SK-N-SH (cell line): ENCODE data around the gene KCNT1. TPM values are rescaled to one million over a fixed set of nuclear protein-coding genes. Genes with fewer than 3 reads are reported as not detected.

Experiments used
- CTCF ChIA-PET: fragments of 300-600, 350-600 bp; formaldehyde crosslinking; extraction: SDS; loops from one replicate; lab custom pipeline; 2021; lab: Yijun Ruan, JAX
- POLR2A ChIA-PET: fragments of 350-600 bp; sonication (Branson Sonifier 250); formaldehyde crosslinking; extraction: SDS; loops from one replicate; lab custom pipeline; 2020; ENCODE audit warnings: antibody characterized with exemption, inconsistent platforms; lab: Yijun Ruan, JAX
- DNase-seq: peaks from one replicate; pipeline ENCODE4 v3.0.0; 2012
- H2AFZ ChIP-seq: fragments of 200-600 bp; sonication (generic); 2 replicates; pipeline ENCODE4 v1.8.1; 2016; ENCODE audit warnings: antibody characterized with exemption, mild to moderate bottlenecking, low read depth
- H3F3A ChIP-seq: fragments of 200-600 bp; sonication (generic); replicated peaks from 2 replicates; pipeline ENCODE3; 2016; ENCODE audit warnings: antibody characterized with exemption, mild to moderate bottlenecking; ENCODE audit not compliant: insufficient read depth
- H3K27ac ChIP-seq, 2 experiments: fragments of 200-500 bp in 1 of 2; fragments of 200-600 bp in 1 of 2; sonication (Bioruptor generic) in 1 of 2; sonication (generic), shearing (Covaris generic) in 1 of 2; 2 replicates each; pipeline versions ENCODE4 v1.5.1 to v1.6.1; 2014 to 2016; ENCODE audit warnings: low read depth in 2 of 2, inconsistent platforms in 1 of 2, low read length in 1 of 2, mild to moderate bottlenecking in 1 of 2, mixed read lengths in 1 of 2
- H3K27me3 ChIP-seq: fragments of 200-600 bp; sonication (generic), shearing (Covaris generic); 2 replicates; pipeline ENCODE4 v1.6.1; 2016; ENCODE audit warnings: mixed run types; ENCODE audit not compliant: insufficient read depth
- H3K36me3 ChIP-seq, 2 experiments: fragments of 200-500 bp in 1 of 2; fragments of 200-600 bp in 1 of 2; sonication (Bioruptor generic) in 1 of 2; sonication (generic) in 1 of 2; replicated peaks in 1 of 2; 2 replicates each; pipeline versions ENCODE3 to v1.5.1; 2014 to 2016; ENCODE audit warnings: low read length in 1 of 2, mild to moderate bottlenecking in 1 of 2; ENCODE audit not compliant: insufficient read depth in 2 of 2, control insufficient read depth in 1 of 2
- H3K4me1 ChIP-seq, 2 experiments: fragments of 200-500 bp in 1 of 2; fragments of 200-600 bp in 1 of 2; sonication (Bioruptor generic) in 1 of 2; sonication (generic), shearing (Covaris generic) in 1 of 2; 2 replicates each; pipeline versions ENCODE4 v1.5.1 to v1.6.1; 2014 to 2016; ENCODE audit warnings: low read depth in 1 of 2, low read length in 1 of 2, mixed run types in 1 of 2; ENCODE audit not compliant: insufficient read depth in 2 of 2, control insufficient read depth in 1 of 2
- H3K4me2 ChIP-seq: fragments of 200-600 bp; sonication (generic), shearing (Covaris generic); 2 replicates; pipeline ENCODE4 v1.6.1; 2017; ENCODE audit warnings: mixed run types
- H3K4me3 ChIP-seq, 2 experiments: fragments of 200-500 bp in 1 of 2; fragments of 200-600 bp in 1 of 2; sonication (Bioruptor generic) in 1 of 2; sonication (generic), shearing (Covaris generic) in 1 of 2; 2 replicates each; pipeline versions ENCODE4 v1.5.1 to v1.8.1; 2014 to 2016; ENCODE audit warnings: low read depth in 2 of 2, inconsistent platforms in 1 of 2, low read length in 1 of 2, mild to moderate bottlenecking in 1 of 2, mixed read lengths in 1 of 2, moderate library complexity in 1 of 2
- H3K79me2 ChIP-seq: fragments of 200-600 bp; sonication (generic); 2 replicates; pipeline ENCODE4 v1.8.1; 2017; ENCODE audit warnings: mild to moderate bottlenecking; ENCODE audit not compliant: insufficient read depth
- H3K9ac ChIP-seq: fragments of 200-600 bp; sonication (generic); 2 replicates; pipeline ENCODE4 v1.6.1; 2017; ENCODE audit warnings: mixed run types
- H3K9me2 ChIP-seq: fragments of 200-600 bp; sonication (generic); 2 replicates; pipeline ENCODE4 v1.6.1; 2017; ENCODE audit warnings: mixed run types
- H3K9me3 ChIP-seq: fragments of 200-600 bp; sonication (generic); 2 replicates; pipeline ENCODE4 v1.6.1; 2017; ENCODE audit warnings: mixed run types, mild to moderate bottlenecking, moderate library complexity
- H4K20me1 ChIP-seq: fragments of 200-600 bp; sonication (generic); 2 replicates; pipeline ENCODE4 v1.6.1; 2017; ENCODE audit warnings: mild to moderate bottlenecking, mixed run types; ENCODE audit not compliant: insufficient read depth
- CHD2 ChIP-seq: fragments of 150-350 bp; IDR thresholded peaks from 2 replicates; pipeline ENCODE4 v1.6.1; 2018; ENCODE audit warnings: low read length; ENCODE audit not compliant: partially characterized antibody
- CTCF ChIP-seq: fragments of 200-600 bp; sonication (generic); IDR thresholded peaks from 2 replicates; pipeline ENCODE4 v1.6.1; 2017; ENCODE audit warnings: antibody characterized with exemption, mild to moderate bottlenecking, moderate library complexity
- EP300 ChIP-seq, 2 experiments: IDR thresholded peaks; 2 replicates each; pipeline versions ENCODE4 v1.4.0 to v1.6.1; 2012; ENCODE audit warnings: borderline replicate concordance in 1 of 2, low read depth in 1 of 2, low read length in 1 of 2
- EZH2phosphoT487 ChIP-seq: fragments of 200-600 bp; sonication (generic); IDR thresholded peaks from 2 replicates; pipeline ENCODE4 v1.6.1; 2017; ENCODE audit warnings: low read depth, mixed run types, mild to moderate bottlenecking, antibody characterized with exemption, moderate library complexity, borderline replicate concordance
- GATA2 ChIP-seq: sonication (generic); formaldehyde crosslinking; IDR thresholded peaks from 2 replicates; pipeline ENCODE4 v1.5.0; 2020; ENCODE audit warnings: mild to moderate bottlenecking, missing genetic modification reagents
- IRF3 ChIP-seq: fragments of 150-350 bp; IDR thresholded peaks from 2 replicates; pipeline ENCODE4 v1.6.1; 2016; ENCODE audit warnings: mild to moderate bottlenecking, low read depth, low read length
- JUND ChIP-seq: IDR thresholded peaks from 2 replicates; pipeline ENCODE4 v1.4.0; 2012
- MAX ChIP-seq: IDR thresholded peaks from 2 replicates; pipeline ENCODE4 v1.4.0; 2012; ENCODE audit warnings: low read depth
- MEF2A ChIP-seq: IDR thresholded peaks from 2 replicates; pipeline ENCODE4 v1.4.0; 2012; ENCODE audit warnings: low read depth, borderline replicate concordance
- RAD21 ChIP-seq: IDR thresholded peaks from 2 replicates; pipeline ENCODE4 v1.6.1; 2012; ENCODE audit warnings: mild to moderate bottlenecking, low read length
- RCOR1 ChIP-seq: fragments of 150-350 bp; IDR thresholded peaks from 2 replicates; pipeline ENCODE4 v1.6.1; 2017; ENCODE audit warnings: antibody characterized with exemption, low read length
- REST ChIP-seq: IDR thresholded peaks from 2 replicates; pipeline ENCODE4 v1.6.1; 2012; ENCODE audit warnings: mild to moderate bottlenecking, low read depth, low read length, moderate library complexity
- SIN3A ChIP-seq: IDR thresholded peaks from 2 replicates; pipeline ENCODE4 v1.6.1; 2012; ENCODE audit warnings: low read depth, mild to moderate bottlenecking, low read length, moderate library complexity, borderline replicate concordance
- SMC3 ChIP-seq: IDR thresholded peaks from 2 replicates; pipeline ENCODE4 v1.6.1; 2012; ENCODE audit warnings: low read depth, low read length, improper control_type of control experiment
- TAF1 ChIP-seq: IDR thresholded peaks from 2 replicates; pipeline ENCODE4 v1.6.1; 2012; ENCODE audit warnings: low read depth, mild to moderate bottlenecking, low read length, moderate library complexity, borderline replicate concordance
- USF2 ChIP-seq: fragments of 150-350 bp; IDR thresholded peaks from 2 replicates; pipeline ENCODE4 v1.6.1; 2017; ENCODE audit warnings: antibody characterized with exemption, low read length, low read depth, borderline replicate concordance
- YY1 ChIP-seq: IDR thresholded peaks from 2 replicates; pipeline ENCODE4 v1.4.0; 2012; ENCODE audit warnings: low read depth, mild to moderate bottlenecking
- ZBTB33 ChIP-seq: IDR thresholded peaks from 2 replicates; pipeline ENCODE4 v1.4.0; 2012; ENCODE audit warnings: low read depth, borderline replicate concordance
- WGBS: methylation state at CpG from one replicate; pipeline ENCODE4 v1.1.6; 2017; ENCODE audit warnings: low lambda C conversion rate; 5-methylcytosine and 5-hydroxymethylcytosine counted together
- polyA plus RNA-seq, 3 experiments: library from polyadenylated mRNA; depleted of rRNA; stranded (reverse); fragments of >200 nt; gene quantifications; 2 replicates each; pipeline ENCODE4 v1.2.3, GENCODE V29; 2012

KCNT1 gene
- polyA plus RNA-seq, 1 of the 3 experiments (the other 2 are of a cell fraction) = 0.08 TPM

GRCh38 chr9:135693771-135694170 lies 8.2 kb upstream of the KCNT1 start:
- Histone ChIP-seq H4K20me1 (no peaks in the 10 kb centered on the region), H3K79me2 (no peaks in the 10 kb centered on the region), H3K27ac (no peak overlapping the region), H3K9me3 (no peaks in the 10 kb centered on the region), H3F3A (no peaks in the 10 kb centered on the region), H3K36me3 (no peaks in the 10 kb centered on the region), H3K4me3 (no peak overlapping the region), H3K9ac (no peak overlapping the region), H2AFZ (no peak overlapping the region), H3K9me2 (no peaks in the 10 kb centered on the region), H3K27me3 (no peaks in the 10 kb centered on the region), H3K4me2 (no peak overlapping the region), H3K4me1 (no peaks in the 10 kb centered on the region)
- no peak for DNase-seq
- 44% methylated on average over 3 of the region's 11 CpGs for WGBS
- TF ChIP-seq RCOR1 (no peak), USF2 (no peak), MEF2A (no peak), EZH2phosphoT487 (no peak), RAD21 (no peak), SMC3 (no peak), EP300 (IDR thresholded peaks at IDR 0.05; ENCODE audit: borderline replicate concordance in 1 of 2, low read depth in 1 of 2, low read length in 1 of 2) (no peak), IRF3 (no peak), YY1 (no peak), MAX (no peak), GATA2 (CRISPR knock-in tag) (no peak)
- ChIA-PET POLR2A (no interaction called here), CTCF (interaction anchor here (0.9 to 2.2 kb wide), 2 partner anchors 8 to 88 kb away, joined by 3 to 10 read pairs; partner anchors contain the start of gene KCNT1)

GRCh38 chr9:135694414-135694813 lies 7.6 kb upstream of the KCNT1 start:
- no peaks in the 10 kb centered on the region for H3K9me2 ChIP-seq
- no peaks in the 10 kb centered on the region for H3K27me3 ChIP-seq
- no peak overlapping the region for H3K4me3 ChIP-seq
- POLR2A ChIA-PET = no interaction called here
- H4K20me1 ChIP-seq = no peaks in the 10 kb centered on the region
- WGBS = 70% methylated on average over 12 of the region's 18 CpGs
- H3F3A ChIP-seq = no peaks in the 10 kb centered on the region
- TF ChIP-seq REST (no peak), SIN3A (no peak), CTCF (no peak), CHD2 (no peak), JUND (no peak), YY1 (no peak), TAF1 (no peak), ZBTB33 (no peak), MEF2A (no peak)
- H3K27ac ChIP-seq = no peak overlapping the region
- no peaks in the 10 kb centered on the region for H3K4me1 ChIP-seq
- H3K9me3 ChIP-seq = no peaks in the 10 kb centered on the region
- H3K36me3 ChIP-seq = no peaks in the 10 kb centered on the region
- DNase-seq = no peak
- CTCF ChIA-PET = interaction anchor here (2.2 kb wide), 1 partner anchor 8 kb away, joined by 10 read pairs; the partner anchor contains the start of gene KCNT1
- H2AFZ ChIP-seq = no peak overlapping the region
- H3K9ac ChIP-seq = no peak overlapping the region
- H3K79me2 ChIP-seq = no peaks in the 10 kb centered on the region
- H3K4me2 ChIP-seq = no peak overlapping the region
